ENCODE results near the gene CDH4. TPM values are rescaled to one million over a fixed set of nuclear protein-coding genes. Genes with fewer than 3 reads are reported as not detected.

The CDH4 gene
- total and polyA plus RNA-seq, 2 of the 13 experiments (the other 11 are each of a cell fraction or from before 2014, with no cell fraction given) = not detected

- TF ChIP-seq ZNF687 (CRISPR knock-in tag; IDR thresholded peaks at IDR 0.05) (peak; percentile 80), HOXA5 (CRISPR knock-in tag; IDR thresholded peaks at IDR 0.05) (peak; percentile 96), ATF7-NPFF (CRISPR knock-in tag; IDR thresholded peaks at IDR 0.05; ENCODE audit: low read depth) (peak; percentile 98), ZNF598 (CRISPR knock-in tag; IDR thresholded peaks at IDR 0.05; ENCODE audit: borderline replicate concordance) (peak; percentile 97; the same call in 1 of the 2 replicates), TOE1 (CRISPR knock-in tag; IDR thresholded peaks at IDR 0.05) (peak; percentile 49; the same call in 1 of the 2 replicates), ZNF615 (CRISPR knock-in tag; IDR thresholded peaks at IDR 0.05; ENCODE audit: borderline replicate concordance) (no peak), ZNF225 (CRISPR knock-in tag; IDR thresholded peaks at IDR 0.05) (peak; percentile 97), LBX2 (CRISPR knock-in tag; IDR thresholded peaks at IDR 0.05; ENCODE audit: borderline replicate concordance) (peak; percentile 97), NR2F2 (IDR thresholded peaks at IDR 0.05; ENCODE audit: borderline replicate concordance, low read depth) (no peak), YEATS2 (CRISPR knock-in tag; IDR thresholded peaks at IDR 0.05; ENCODE audit: borderline replicate concordance) (peak; percentile 77; the same call in 1 of the 2 replicates), ARNT2 (CRISPR knock-in tag; IDR thresholded peaks at IDR 0.05; ENCODE audit: low read depth) (peak; percentile 95), ZNF205 (CRISPR knock-in tag; IDR thresholded peaks at IDR 0.05) (peak; percentile 90), ASH2L (IDR thresholded peaks at IDR 0.05; ENCODE audit: insufficient read length, low read depth, low read length) (no peak), ZSCAN29 (CRISPR knock-in tag; conservative IDR thresholded peaks at IDR 0.05) (0 out of 2 replicates have a peak, but pooled peaks have one; percentile 47), GTF2F1 (IDR thresholded peaks at IDR 0.05; ENCODE audit: low read length) (no peak), ZNF124 (CRISPR knock-in tag; IDR thresholded peaks at IDR 0.05) (peak; percentile 89; the same call in 1 of the 2 replicates)
- TF ChIP-seq, protein P1, sequence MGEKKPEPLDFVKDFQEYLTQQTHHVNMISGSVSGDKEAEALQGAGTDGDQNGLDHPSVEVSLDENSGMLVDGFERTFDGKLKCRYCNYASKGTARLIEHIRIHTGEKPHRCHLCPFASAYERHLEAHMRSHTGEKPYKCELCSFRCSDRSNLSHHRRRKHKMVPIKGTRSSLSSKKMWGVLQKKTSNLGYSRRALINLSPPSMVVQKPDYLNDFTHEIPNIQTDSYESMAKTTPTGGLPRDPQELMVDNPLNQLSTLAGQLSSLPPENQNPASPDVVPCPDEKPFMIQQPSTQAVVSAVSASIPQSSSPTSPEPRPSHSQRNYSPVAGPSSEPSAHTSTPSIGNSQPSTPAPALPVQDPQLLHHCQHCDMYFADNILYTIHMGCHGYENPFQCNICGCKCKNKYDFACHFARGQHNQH (CRISPR knock-in tag; IDR thresholded peaks at IDR 0.05) = peak; percentile 92
- TF ChIP-seq, protein P2, sequence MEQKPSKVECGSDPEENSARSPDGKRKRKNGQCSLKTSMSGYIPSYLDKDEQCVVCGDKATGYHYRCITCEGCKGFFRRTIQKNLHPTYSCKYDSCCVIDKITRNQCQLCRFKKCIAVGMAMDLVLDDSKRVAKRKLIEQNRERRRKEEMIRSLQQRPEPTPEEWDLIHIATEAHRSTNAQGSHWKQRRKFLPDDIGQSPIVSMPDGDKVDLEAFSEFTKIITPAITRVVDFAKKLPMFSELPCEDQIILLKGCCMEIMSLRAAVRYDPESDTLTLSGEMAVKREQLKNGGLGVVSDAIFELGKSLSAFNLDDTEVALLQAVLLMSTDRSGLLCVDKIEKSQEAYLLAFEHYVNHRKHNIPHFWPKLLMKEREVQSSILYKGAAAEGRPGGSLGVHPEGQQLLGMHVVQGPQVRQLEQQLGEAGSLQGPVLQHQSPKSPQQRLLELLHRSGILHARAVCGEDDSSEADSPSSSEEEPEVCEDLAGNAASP (CRISPR knock-in tag; IDR thresholded peaks at IDR 0.05; ENCODE audit: borderline replicate concordance) = peak; percentile 88
- TF ChIP-seq, protein P3, sequence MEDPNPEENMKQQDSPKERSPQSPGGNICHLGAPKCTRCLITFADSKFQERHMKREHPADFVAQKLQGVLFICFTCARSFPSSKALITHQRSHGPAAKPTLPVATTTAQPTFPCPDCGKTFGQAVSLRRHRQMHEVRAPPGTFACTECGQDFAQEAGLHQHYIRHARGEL (CRISPR knock-in tag; IDR thresholded peaks at IDR 0.05) = no peak
- TF ChIP-seq, protein P4, sequence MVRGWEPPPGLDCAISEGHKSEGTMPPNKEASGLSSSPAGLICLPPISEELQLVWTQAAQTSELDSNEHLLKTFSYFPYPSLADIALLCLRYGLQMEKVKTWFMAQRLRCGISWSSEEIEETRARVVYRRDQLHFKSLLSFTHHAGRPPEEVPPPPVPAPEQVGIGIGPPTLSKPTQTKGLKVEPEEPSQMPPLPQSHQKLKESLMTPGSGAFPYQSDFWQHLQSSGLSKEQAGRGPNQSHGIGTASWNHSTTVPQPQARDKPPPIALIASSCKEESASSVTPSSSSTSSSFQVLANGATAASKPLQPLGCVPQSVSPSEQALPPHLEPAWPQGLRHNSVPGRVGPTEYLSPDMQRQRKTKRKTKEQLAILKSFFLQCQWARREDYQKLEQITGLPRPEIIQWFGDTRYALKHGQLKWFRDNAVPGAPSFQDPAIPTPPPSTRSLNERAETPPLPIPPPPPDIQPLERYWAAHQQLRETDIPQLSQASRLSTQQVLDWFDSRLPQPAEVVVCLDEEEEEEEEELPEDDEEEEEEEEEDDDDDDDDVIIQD (CRISPR knock-in tag; IDR thresholded peaks at IDR 0.05; ENCODE audit: low read depth) = no peak
These were observed 699.9 kb downstream of the CDH4 start (continued) for GRCh38 chr20:61951695-61952533.

All from HepG2 (cell line).